ENCODE measurements around the gene PSMA5.
"Not testable (repeated sequence)": the region's sequence is repeated elsewhere in the genome, so short reads cannot be mapped to it uniquely, and the experiment has no call there.

DNA sequence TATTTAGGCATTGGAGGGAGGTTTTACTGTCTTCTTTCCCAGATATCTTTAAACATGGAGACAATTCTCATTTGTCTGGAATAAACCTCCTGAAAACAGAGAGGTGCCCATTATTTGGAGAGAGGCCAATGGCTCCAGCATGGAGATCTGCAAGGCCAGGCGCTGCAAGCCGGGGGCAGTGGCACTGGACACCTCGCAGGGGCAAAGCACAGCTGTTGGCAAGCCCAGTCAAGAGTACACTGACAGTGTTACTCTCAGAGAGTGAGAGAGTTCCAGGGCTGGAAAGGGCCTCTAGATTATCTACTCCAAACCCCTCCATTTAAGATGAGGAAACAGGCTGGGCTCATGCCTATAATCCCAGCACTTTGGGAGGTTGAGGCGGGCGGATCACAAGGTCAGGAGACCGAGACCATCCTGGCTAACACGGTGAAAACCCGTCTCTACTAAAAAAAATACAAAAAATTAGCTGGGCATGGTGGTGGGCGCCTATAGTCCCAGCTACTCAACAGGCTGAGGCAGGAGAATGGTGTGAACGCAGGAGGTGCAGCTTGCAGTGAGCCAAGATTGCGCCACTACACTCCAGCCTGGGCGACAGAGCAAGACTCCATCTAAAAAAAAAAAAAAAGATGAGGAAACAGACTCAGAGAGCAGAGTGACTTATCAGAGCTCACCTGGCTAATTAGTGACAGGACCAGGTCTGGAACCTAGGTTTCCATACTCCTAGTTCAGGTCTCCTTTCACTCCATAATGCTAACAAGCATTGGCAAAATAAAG, 47.2 kb upstream of the PSMA5 start:
- TF ChIP-seq, protein P1, sequence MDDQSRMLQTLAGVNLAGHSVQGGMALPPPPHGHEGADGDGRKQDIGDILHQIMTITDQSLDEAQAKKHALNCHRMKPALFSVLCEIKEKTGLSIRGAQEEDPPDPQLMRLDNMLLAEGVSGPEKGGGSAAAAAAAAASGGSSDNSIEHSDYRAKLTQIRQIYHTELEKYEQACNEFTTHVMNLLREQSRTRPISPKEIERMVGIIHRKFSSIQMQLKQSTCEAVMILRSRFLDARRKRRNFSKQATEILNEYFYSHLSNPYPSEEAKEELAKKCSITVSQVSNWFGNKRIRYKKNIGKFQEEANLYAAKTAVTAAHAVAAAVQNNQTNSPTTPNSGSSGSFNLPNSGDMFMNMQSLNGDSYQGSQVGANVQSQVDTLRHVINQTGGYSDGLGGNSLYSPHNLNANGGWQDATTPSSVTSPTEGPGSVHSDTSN (IDR thresholded peaks at IDR 0.05): not testable (repeated sequence)
- TF ChIP-seq CEBPB (IDR thresholded peaks at IDR 0.05); RFX5 (IDR thresholded peaks at IDR 0.05); POLR2A (IDR thresholded peaks at IDR 0.05; ENCODE audit: low read length); FOSL2 (IDR thresholded peaks at IDR 0.05); FOSL2 (CRISPR knock-in tag; IDR thresholded peaks at IDR 0.05); PHF8 (IDR thresholded peaks at IDR 0.05; ENCODE audit: borderline replicate concordance, low read depth); CHD4 (IDR thresholded peaks at IDR 0.05; ENCODE audit: borderline replicate concordance); EP300 (IDR thresholded peaks at IDR 0.05): not testable (repeated sequence)
- TF ChIP-seq, protein P2, sequence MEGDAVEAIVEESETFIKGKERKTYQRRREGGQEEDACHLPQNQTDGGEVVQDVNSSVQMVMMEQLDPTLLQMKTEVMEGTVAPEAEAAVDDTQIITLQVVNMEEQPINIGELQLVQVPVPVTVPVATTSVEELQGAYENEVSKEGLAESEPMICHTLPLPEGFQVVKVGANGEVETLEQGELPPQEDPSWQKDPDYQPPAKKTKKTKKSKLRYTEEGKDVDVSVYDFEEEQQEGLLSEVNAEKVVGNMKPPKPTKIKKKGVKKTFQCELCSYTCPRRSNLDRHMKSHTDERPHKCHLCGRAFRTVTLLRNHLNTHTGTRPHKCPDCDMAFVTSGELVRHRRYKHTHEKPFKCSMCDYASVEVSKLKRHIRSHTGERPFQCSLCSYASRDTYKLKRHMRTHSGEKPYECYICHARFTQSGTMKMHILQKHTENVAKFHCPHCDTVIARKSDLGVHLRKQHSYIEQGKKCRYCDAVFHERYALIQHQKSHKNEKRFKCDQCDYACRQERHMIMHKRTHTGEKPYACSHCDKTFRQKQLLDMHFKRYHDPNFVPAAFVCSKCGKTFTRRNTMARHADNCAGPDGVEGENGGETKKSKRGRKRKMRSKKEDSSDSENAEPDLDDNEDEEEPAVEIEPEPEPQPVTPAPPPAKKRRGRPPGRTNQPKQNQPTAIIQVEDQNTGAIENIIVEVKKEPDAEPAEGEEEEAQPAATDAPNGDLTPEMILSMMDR (IDR thresholded peaks at IDR 0.05): not testable (repeated sequence)
